HG02870 (cell line): ENCODE results near the gene AAK1.

Experiments
- ATAC-seq: cut with Tn5 transposase; IDR thresholded peaks from one replicate; pipeline ENCODE4 v1.9.1; 2021; ENCODE audit warnings: mild to moderate bottlenecking, moderate library complexity; ENCODE audit not compliant: unreplicated experiment

Gene AAK1

GRCh38 chr2:69547984-69548715, 95.4 kb downstream of the AAK1 start:
- ATAC-seq = no peak

GRCh38 chr2:69546646-69547045, 96.9 kb downstream of the AAK1 start:
- no peak for ATAC-seq

GRCh38 chr2:69545477-69545932, 98.0 kb downstream of the AAK1 start:
- ATAC-seq = peak; percentile 57

- no peak for ATAC-seq
Observed at GRCh38 chr2:69544951-69545350, 98.6 kb downstream of the AAK1 start.

- ATAC-seq = no peak
Observed at GRCh38 chr2:69539549-69539908, 104.0 kb downstream of the AAK1 start.

- ATAC-seq = no peak
Observed at GRCh38 chr2:69538872-69539548, 104.5 kb downstream of the AAK1 start.

- ATAC-seq = no peak
Observed at GRCh38 chr2:69538249-69538648, 105.3 kb downstream of the AAK1 start.

GRCh38 chr2:69535817-69536241, 107.7 kb downstream of the AAK1 start:
- ATAC-seq = peak; percentile 63

- no peak for ATAC-seq
Observed at GRCh38 chr2:69531186-69531585, 112.4 kb downstream of the AAK1 start.

- ATAC-seq = no peak
Observed at GRCh38 chr2:69529480-69529879, 114.1 kb downstream of the AAK1 start.

GRCh38 chr2:69525261-69525660, 118.3 kb downstream of the AAK1 start:
- ATAC-seq = no peak

GRCh38 chr2:69524799-69525198, 118.7 kb downstream of the AAK1 start:
- ATAC-seq = no peak

GRCh38 chr2:69521747-69522146, 121.8 kb downstream of the AAK1 start:
- ATAC-seq = no peak

GRCh38 chr2:69518841-69519240, 124.7 kb downstream of the AAK1 start:
- no peak for ATAC-seq

GRCh38 chr2:69517410-69517809, 126.1 kb downstream of the AAK1 start:
- no peak for ATAC-seq

GRCh38 chr2:69514819-69515218, 128.7 kb downstream of the AAK1 start:
- ATAC-seq = no peak

- ATAC-seq = no peak
Observed at GRCh38 chr2:69514406-69514805, 129.1 kb downstream of the AAK1 start.

GRCh38 chr2:69512446-69512845, 131.1 kb downstream of the AAK1 start:
- no peak for ATAC-seq

- ATAC-seq = no peak
Observed at GRCh38 chr2:69510204-69510603, 133.3 kb downstream of the AAK1 start.

- no peak for ATAC-seq
Observed at GRCh38 chr2:69509750-69510140, 133.8 kb downstream of the AAK1 start.

GRCh38 chr2:69509011-69509749, 134.4 kb downstream of the AAK1 start:
- no peak for ATAC-seq

GRCh38 chr2:69505710-69506109, 137.8 kb downstream of the AAK1 start:
- ATAC-seq = no peak
